GM12873 (cell line): Measurements from ENCODE around the gene FAM124A.

ENCODE experiments used
- CTCF ChIP-seq: IDR thresholded peaks from 2 replicates; pipeline ENCODE4 v1.5.1; 2012; ENCODE audit warnings: low read depth, mild to moderate bottlenecking, moderate library complexity, low read length, control low read depth; ENCODE audit not compliant: insufficient read depth; ENCODE audit errors: missing control alignments

Gene FAM124A

GRCh38 chr13:51222037-51222685, at the start of gene FAM124A:
Gene FAM124A (plus strand): TSS chr13:51222398. CDS start chr13:51222502, 104 bp downstream.
- TF ChIP-seq CTCF, result peak; percentile 34

- no peak for TF ChIP-seq CTCF
Measured at GRCh38 chr13:51175021-51175420, 47.2 kb upstream of the FAM124A start.

- no peak for TF ChIP-seq CTCF
Measured at GRCh38 chr13:51175639-51176038, 46.6 kb upstream of the FAM124A start.

GRCh38 chr13:51177188-51177587, 45.0 kb upstream of the FAM124A start:
- no peak for TF ChIP-seq CTCF

GRCh38 chr13:51178456-51179074, 43.6 kb upstream of the FAM124A start:
- TF ChIP-seq CTCF, result no peak

- TF ChIP-seq CTCF, result no peak
Measured at GRCh38 chr13:51179432-51179971, 42.7 kb upstream of the FAM124A start.

- TF ChIP-seq CTCF, result no peak
Measured at GRCh38 chr13:51180853-51181511, 41.2 kb upstream of the FAM124A start.
